ENCODE results near the gene DNM2. TPM values are rescaled to one million over a fixed set of nuclear protein-coding genes. Genes with fewer than 3 reads are reported as not detected.

DNM2 gene
- polyA plus RNA-seq, 4 donors = 145 to 248 (median 166) TPM

DNA sequence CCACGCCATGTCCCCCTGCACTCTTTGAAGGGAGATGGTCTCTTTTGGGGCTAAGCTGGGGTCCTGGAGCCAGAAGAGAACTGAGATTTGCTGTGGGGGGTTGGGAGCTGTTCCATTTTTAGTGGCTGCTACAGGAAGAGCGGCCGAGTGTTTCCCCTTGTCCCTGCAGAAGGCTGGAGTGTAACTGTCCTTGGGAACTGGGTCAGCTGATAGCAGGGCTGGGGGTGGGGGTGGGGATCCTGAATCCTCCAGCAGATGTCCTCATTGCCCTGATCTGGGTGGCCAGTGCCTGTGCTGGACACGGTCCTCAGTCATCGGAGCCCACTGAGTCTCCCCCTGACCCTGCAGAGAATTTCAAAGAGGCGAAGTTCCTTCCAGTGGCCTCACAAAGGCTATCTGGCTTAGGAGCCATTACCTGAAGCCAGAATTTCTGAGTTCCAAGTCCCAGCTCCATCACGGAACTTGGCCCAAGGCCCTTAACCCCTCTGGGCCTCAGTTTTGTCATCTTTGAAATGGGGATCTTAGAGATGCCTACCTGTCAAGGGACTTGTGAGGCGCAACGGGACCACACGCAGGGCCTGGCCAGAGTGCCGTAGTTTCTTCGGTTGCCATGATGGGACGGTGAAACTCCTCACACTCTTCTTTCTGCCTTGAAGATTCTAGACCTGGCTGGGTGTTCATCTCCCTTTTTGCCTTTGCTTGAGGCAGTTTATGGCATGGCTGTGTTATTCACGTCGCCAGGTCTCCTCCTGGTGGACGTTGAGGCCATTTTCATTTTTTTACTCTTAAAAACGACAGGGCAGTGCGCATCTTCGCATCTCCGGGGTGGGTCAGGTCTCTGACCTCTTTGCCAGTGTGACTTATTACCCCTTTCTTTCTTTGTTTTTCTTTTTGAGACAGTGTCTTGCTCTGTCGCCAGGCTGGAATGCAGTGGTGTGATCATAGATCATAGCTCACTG lies 51.9 kb downstream of the DNM2 start:
- Histone ChIP-seq H3K27ac (ENCODE audit: low read depth in 1 of 3, low read length in 2 of 3) (peak overlapping the region; percentile 4 to 55 (median 5)), H3K4me3 (ENCODE audit: low read depth in 1 of 3, low read length in 3 of 3) (no peak overlapping the region), H3K36me3 (ENCODE audit: control insufficient read depth in 3 of 3, insufficient read depth in 2 of 3, low read depth in 1 of 3, low read length in 3 of 3) (peaks cover 0 to 87% (median 8%) of the 10 kb centered on the region in 3 donors), H3K27me3 (ENCODE audit: control insufficient read depth in 3 of 3, insufficient read depth in 3 of 3, low read length in 3 of 3) (no peaks in the 10 kb centered on the region), H3K9me3 (ENCODE audit: control insufficient read depth in 2 of 2, insufficient read depth in 1 of 2, low read depth in 1 of 2, low read length in 1 of 2) (no peaks in the 10 kb centered on the region), H3K4me1 (ENCODE audit: control insufficient read depth in 3 of 3, insufficient read depth in 2 of 3, low read depth in 1 of 3, low read length in 2 of 3) (peaks cover 4 to 37% (median 4%) of the 10 kb centered on the region in 3 donors)
- FAIRE-seq = no peak
- WGBS, 3 donors = 70 to 75% (median 74%) methylated on average over 21 of the region's 21 CpGs
- DNase-seq = peak; percentile 38 to 49

DNA sequence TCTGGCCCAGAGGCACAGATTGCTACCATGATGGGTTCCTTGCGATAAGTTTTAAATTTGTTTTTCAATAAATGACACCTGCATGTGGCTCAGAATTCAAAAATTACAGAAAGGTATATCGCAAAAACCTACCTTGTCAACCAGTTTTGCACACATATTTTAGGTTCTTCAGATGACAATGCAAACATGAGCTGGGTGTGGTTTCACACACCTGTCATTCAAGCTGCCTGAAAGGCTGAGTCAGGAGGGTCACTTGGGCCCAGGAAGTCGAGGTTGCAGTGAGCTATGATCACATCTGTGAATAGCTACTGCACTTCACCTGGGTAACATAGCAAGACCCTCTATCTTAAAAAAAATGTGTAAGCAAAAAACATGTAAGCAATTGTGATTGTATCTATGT lies 56.1 kb downstream of the DNM2 start:
- no peaks in the 10 kb centered on the region for H3K9me3 ChIP-seq (ENCODE audit: control insufficient read depth in 2 of 2, insufficient read depth in 1 of 2, low read depth in 1 of 2, low read length in 1 of 2)
- no peaks in the 10 kb centered on the region for H3K27me3 ChIP-seq (ENCODE audit: control insufficient read depth in 3 of 3, insufficient read depth in 3 of 3, low read length in 3 of 3)
- 61 to 75% (median 66%) methylated on average over 3 of the region's 3 CpGs for WGBS, 3 donors
- no peak for DNase-seq
- H3K27ac ChIP-seq (ENCODE audit: low read depth in 1 of 3, low read length in 2 of 3) = no peak overlapping the region
- H3K36me3 ChIP-seq (ENCODE audit: control insufficient read depth in 3 of 3, insufficient read depth in 2 of 3, low read depth in 1 of 3, low read length in 3 of 3) = peaks cover 9 to 86% (median 16%) of the 10 kb centered on the region in 3 donors
- no peak overlapping the region for H3K4me3 ChIP-seq (ENCODE audit: low read depth in 1 of 3, low read length in 3 of 3)
- H3K4me1 ChIP-seq (ENCODE audit: control insufficient read depth in 3 of 3, insufficient read depth in 2 of 3, low read depth in 1 of 3, low read length in 2 of 3) = peaks cover 0 to 8% (median 0%) of the 10 kb centered on the region in 3 donors
- no peak for FAIRE-seq

DNA sequence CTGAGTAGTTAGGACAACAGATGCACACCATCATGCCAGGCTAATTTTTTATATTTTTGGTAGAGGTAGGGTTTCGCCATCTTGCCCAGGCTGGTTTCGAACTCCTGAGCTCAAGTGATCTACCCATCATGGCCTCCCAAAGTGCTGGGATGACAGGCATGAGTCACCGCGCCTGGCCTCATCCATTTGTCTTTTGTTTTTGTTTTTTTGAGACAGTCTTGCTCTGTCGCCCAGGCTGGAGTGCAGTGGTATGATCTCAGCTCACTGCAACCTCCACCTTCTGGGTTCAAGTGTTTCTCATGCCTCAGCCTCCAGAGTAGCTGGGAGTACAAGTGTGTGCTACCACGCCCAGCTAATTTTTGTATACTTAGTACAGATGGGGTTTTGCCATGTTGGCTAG lies 57.0 kb downstream of the DNM2 start:
- WGBS, 3 donors = 95 to 97% (median 97%) methylated on average over 6 of the region's 6 CpGs
- H3K27ac ChIP-seq (ENCODE audit: low read depth in 1 of 3, low read length in 2 of 3) = no peak overlapping the region
- FAIRE-seq (no peak), DNase-seq (no peak)
- H3K4me3 ChIP-seq (ENCODE audit: low read depth in 1 of 3, low read length in 3 of 3) = no peak overlapping the region
- no peaks in the 10 kb centered on the region for H3K9me3 ChIP-seq (ENCODE audit: control insufficient read depth in 2 of 2, insufficient read depth in 1 of 2, low read depth in 1 of 2, low read length in 1 of 2)
- no peaks in the 10 kb centered on the region for H3K27me3 ChIP-seq (ENCODE audit: control insufficient read depth in 3 of 3, insufficient read depth in 3 of 3, low read length in 3 of 3)
- peaks cover 0 to 1% (median 0%) of the 10 kb centered on the region in 3 donors for H3K4me1 ChIP-seq (ENCODE audit: control insufficient read depth in 3 of 3, insufficient read depth in 2 of 3, low read depth in 1 of 3, low read length in 2 of 3)
- H3K36me3 ChIP-seq (ENCODE audit: control insufficient read depth in 3 of 3, insufficient read depth in 2 of 3, low read depth in 1 of 3, low read length in 3 of 3) = peaks cover 9 to 86% (median 19%) of the 10 kb centered on the region in 3 donors

DNA sequence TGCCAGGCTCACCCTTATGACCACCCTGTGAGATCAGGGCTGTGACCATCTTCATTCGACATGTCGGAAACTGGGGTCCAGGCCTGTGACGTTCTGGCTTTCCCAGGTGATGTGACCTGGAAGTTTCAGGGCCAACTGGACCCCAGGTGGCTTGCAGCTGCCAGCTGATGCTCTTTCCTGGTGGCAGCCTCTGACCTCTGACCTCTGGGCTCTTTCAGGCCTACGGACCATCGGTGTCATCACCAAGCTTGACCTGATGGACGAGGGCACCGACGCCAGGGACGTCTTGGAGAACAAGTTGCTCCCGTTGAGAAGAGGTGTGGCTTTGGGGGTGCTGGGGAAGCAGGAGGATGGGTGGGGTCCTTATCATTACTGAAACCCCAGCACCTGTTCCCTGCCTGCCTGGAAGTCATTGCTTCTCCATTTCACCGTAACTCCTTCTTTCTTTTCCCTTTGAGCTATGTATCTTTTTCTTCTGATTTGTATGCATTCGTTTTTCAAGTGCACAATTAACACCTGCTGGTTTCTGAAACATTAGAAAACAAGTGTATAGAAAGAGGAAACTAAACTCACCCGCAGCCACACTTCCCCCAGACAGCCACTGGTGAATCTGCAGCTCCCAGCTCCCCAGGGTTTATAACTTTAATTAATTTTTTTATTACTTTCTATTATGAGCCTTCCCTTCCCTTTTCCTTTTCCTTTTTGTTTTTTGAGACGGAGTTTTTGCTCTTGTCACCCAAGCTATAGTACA lies 59.2 kb downstream of the DNM2 start:
- peak in 1 of 2 donors; percentile 22 for DNase-seq
- H3K36me3 ChIP-seq (ENCODE audit: control insufficient read depth in 3 of 3, insufficient read depth in 2 of 3, low read depth in 1 of 3, low read length in 3 of 3) = peaks cover 14 to 93% (median 18%) of the 10 kb centered on the region in 3 donors

DNA sequence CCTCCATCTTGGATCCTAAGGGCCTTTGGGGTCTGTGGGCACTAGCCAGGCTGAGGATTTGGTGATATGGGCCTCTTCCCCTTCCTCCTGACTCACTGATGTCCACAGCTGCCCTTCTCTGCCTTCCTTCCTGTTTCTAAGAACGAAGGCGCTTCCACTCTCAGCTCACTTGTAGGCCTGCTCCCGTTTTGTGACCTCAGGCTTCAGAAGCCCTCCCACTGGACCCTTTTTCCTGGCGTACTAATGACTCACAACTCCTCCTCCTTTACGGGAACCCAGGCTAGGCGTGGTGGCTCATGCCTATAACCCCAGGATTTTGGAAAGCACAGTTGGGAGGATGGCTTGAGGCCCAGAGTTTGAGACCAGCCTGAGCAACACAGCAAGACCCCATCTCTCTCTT lies 62.5 kb downstream of the DNM2 start:
- FAIRE-seq (no peak), DNase-seq (no peak)
- Histone ChIP-seq H3K9me3 (ENCODE audit: control insufficient read depth in 2 of 2, insufficient read depth in 1 of 2, low read depth in 1 of 2, low read length in 1 of 2) (no peaks in the 10 kb centered on the region), H3K27ac (ENCODE audit: low read depth in 1 of 3, low read length in 2 of 3) (peak overlapping the region in 1 of 3 donors; percentile 82), H3K4me1 (ENCODE audit: control insufficient read depth in 3 of 3, insufficient read depth in 2 of 3, low read depth in 1 of 3, low read length in 2 of 3) (no peaks in the 10 kb centered on the region), H3K27me3 (ENCODE audit: control insufficient read depth in 3 of 3, insufficient read depth in 3 of 3, low read length in 3 of 3) (no peaks in the 10 kb centered on the region), H3K36me3 (ENCODE audit: control insufficient read depth in 3 of 3, insufficient read depth in 2 of 3, low read depth in 1 of 3, low read length in 3 of 3) (peaks cover 25 to 92% (median 32%) of the 10 kb centered on the region in 3 donors), H3K4me3 (ENCODE audit: low read depth in 1 of 3, low read length in 3 of 3) (no peak overlapping the region)
- 64 to 92% (median 85%) methylated on average over 6 of the region's 6 CpGs for WGBS, 3 donors

More for the DNA sequence above, 59.2 kb downstream of the DNM2 start:
- H3K9me3 ChIP-seq (ENCODE audit: control insufficient read depth in 2 of 2, insufficient read depth in 1 of 2, low read depth in 1 of 2, low read length in 1 of 2) = no peaks in the 10 kb centered on the region
- H3K27me3 ChIP-seq (ENCODE audit: control insufficient read depth in 3 of 3, insufficient read depth in 3 of 3, low read length in 3 of 3) = no peaks in the 10 kb centered on the region
- H3K4me1 ChIP-seq (ENCODE audit: control insufficient read depth in 3 of 3, insufficient read depth in 2 of 3, low read depth in 1 of 3, low read length in 2 of 3) = no peaks in the 10 kb centered on the region
- no peak for FAIRE-seq
- WGBS, 3 donors = 35 to 50% (median 38%) methylated on average over 14 of the region's 14 CpGs
- peak overlapping the region in 1 of 3 donors; percentile 67 for H3K27ac ChIP-seq (ENCODE audit: low read depth in 1 of 3, low read length in 2 of 3)
- H3K4me3 ChIP-seq (ENCODE audit: low read depth in 1 of 3, low read length in 3 of 3) = no peak overlapping the region

DNA sequence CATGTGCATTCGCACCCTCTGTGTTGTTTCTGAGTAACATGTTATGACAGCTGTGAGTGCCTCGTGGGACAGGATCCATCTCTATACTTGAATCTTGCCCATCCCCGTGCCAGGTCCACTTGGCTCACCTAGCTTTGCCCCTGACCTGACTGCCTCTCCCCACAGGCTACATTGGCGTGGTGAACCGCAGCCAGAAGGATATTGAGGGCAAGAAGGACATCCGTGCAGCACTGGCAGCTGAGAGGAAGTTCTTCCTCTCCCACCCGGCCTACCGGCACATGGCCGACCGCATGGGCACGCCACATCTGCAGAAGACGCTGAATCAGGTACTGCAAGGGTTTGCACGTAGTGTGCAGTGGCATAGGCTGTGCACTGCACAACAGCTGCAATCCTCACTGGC lies 64.9 kb downstream of the DNM2 start:
- DNase-seq (no peak), FAIRE-seq (no peak)
- H3K36me3 ChIP-seq (ENCODE audit: control insufficient read depth in 3 of 3, insufficient read depth in 2 of 3, low read depth in 1 of 3, low read length in 3 of 3) = peaks cover 29 to 93% (median 35%) of the 10 kb centered on the region in 3 donors
- 84 to 90% (median 84%) methylated on average over 13 of the region's 13 CpGs for WGBS, 3 donors
- no peaks in the 10 kb centered on the region for H3K9me3 ChIP-seq (ENCODE audit: control insufficient read depth in 2 of 2, insufficient read depth in 1 of 2, low read depth in 1 of 2, low read length in 1 of 2)
- H3K4me1 ChIP-seq (ENCODE audit: control insufficient read depth in 3 of 3, insufficient read depth in 2 of 3, low read depth in 1 of 3, low read length in 2 of 3) = no peaks in the 10 kb centered on the region
- no peaks in the 10 kb centered on the region for H3K27me3 ChIP-seq (ENCODE audit: control insufficient read depth in 3 of 3, insufficient read depth in 3 of 3, low read length in 3 of 3)
- H3K27ac ChIP-seq (ENCODE audit: low read depth in 1 of 3, low read length in 2 of 3) = peak overlapping the region in 1 of 3 donors; percentile 45
- no peak overlapping the region for H3K4me3 ChIP-seq (ENCODE audit: low read depth in 1 of 3, low read length in 3 of 3)

DNA sequence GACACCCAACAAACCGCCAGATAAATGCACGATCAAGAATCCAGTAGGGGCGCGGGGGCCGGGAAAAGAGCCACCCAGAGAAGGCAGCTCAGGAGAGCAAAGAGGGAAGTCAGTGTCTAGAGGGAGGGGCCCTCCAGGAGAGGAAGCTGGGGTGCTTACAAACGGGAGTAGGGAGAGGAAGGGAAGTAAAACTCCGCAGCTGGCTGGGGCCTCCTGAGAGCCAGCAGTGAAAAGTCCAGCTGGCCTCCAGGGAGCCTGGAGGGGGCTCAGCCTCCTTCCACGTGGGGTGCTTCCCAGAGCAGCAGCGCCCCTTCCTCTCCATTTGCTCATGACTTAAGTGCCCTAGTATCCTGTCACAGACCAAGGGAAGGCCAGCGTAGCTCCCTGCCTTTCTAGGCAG lies 66.4 kb downstream of the DNM2 start:
- no peak for DNase-seq

DNA sequence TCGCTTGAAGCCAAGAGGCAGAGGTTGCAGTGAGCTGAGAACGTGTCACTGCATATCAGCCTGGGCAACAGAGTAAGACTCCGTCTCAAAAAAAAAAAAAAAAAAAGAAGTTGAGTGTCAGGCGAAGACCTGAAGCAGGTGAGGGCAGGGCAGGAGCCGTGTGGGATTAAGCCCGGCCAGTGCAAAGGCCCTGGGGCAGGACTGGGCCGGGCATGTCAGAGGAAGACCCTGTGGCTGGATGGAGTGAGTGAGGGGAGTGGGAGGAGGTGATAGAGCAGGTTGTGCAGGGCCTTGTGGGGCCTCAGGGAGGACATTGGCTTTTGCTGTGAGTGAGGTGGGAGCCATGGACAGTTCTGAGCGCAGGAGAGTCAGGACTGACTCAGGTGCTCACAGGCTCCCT lies 70.3 kb downstream of the DNM2 start:
- H3K36me3 ChIP-seq (ENCODE audit: control insufficient read depth in 3 of 3, insufficient read depth in 2 of 3, low read depth in 1 of 3, low read length in 3 of 3) = peaks cover 27 to 92% (median 29%) of the 10 kb centered on the region in 3 donors
- no peaks in the 10 kb centered on the region for H3K27me3 ChIP-seq (ENCODE audit: control insufficient read depth in 3 of 3, insufficient read depth in 3 of 3, low read length in 3 of 3)
- FAIRE-seq (no peak), DNase-seq (no peak)
- peaks cover 0 to 11% (median 0%) of the 10 kb centered on the region in 3 donors for H3K4me1 ChIP-seq (ENCODE audit: control insufficient read depth in 3 of 3, insufficient read depth in 2 of 3, low read depth in 1 of 3, low read length in 2 of 3)
- WGBS, 3 donors = 93 to 96% (median 96%) methylated on average over 8 of the region's 8 CpGs
- H3K4me3 ChIP-seq (ENCODE audit: low read depth in 1 of 3, low read length in 3 of 3) = no peak overlapping the region
- no peak overlapping the region for H3K27ac ChIP-seq (ENCODE audit: low read depth in 1 of 3, low read length in 2 of 3)
- H3K9me3 ChIP-seq (ENCODE audit: control insufficient read depth in 2 of 2, insufficient read depth in 1 of 2, low read depth in 1 of 2, low read length in 1 of 2) = no peaks in the 10 kb centered on the region

More for the DNA sequence above, 66.4 kb downstream of the DNM2 start:
- Histone ChIP-seq H3K27ac (ENCODE audit: low read depth in 1 of 3, low read length in 2 of 3) (peak overlapping the region in 1 of 3 donors; percentile 60), H3K9me3 (ENCODE audit: control insufficient read depth in 2 of 2, insufficient read depth in 1 of 2, low read depth in 1 of 2, low read length in 1 of 2) (no peaks in the 10 kb centered on the region), H3K4me3 (ENCODE audit: low read depth in 1 of 3, low read length in 3 of 3) (no peak overlapping the region), H3K36me3 (ENCODE audit: control insufficient read depth in 3 of 3, insufficient read depth in 2 of 3, low read depth in 1 of 3, low read length in 3 of 3) (peaks cover 29 to 96% (median 35%) of the 10 kb centered on the region in 3 donors), H3K27me3 (ENCODE audit: control insufficient read depth in 3 of 3, insufficient read depth in 3 of 3, low read length in 3 of 3) (no peaks in the 10 kb centered on the region), H3K4me1 (ENCODE audit: control insufficient read depth in 3 of 3, insufficient read depth in 2 of 3, low read depth in 1 of 3, low read length in 2 of 3) (peaks cover 0 to 2% (median 0%) of the 10 kb centered on the region in 3 donors)
- no peak for FAIRE-seq
- WGBS, 3 donors = 74 to 88% (median 76%) methylated on average over 10 of the region's 10 CpGs

Data from small intestine (tissue), 7 donors.